PC-3 (cell line): ENCODE data around the gene AUP1.

Experiments
- EZH2 ChIP-seq: fragments of 300-600 bp; sonication (generic); IDR thresholded peaks from one replicate; pipeline ENCODE4 v1.6.1; 2017; ENCODE audit warnings: antibody characterized with exemption, mild to moderate bottlenecking, low read length; ENCODE audit not compliant: unreplicated experiment
- TF ChIP-seq, protein P1 (sequence below): fragments of 300-600 bp; sonication (generic); conservative IDR thresholded peaks from 2 replicates; pipeline ENCODE4 v1.5.1; 2017; ENCODE audit warnings: antibody characterized with exemption, low read depth, mild to moderate bottlenecking, low read length

DNA sequence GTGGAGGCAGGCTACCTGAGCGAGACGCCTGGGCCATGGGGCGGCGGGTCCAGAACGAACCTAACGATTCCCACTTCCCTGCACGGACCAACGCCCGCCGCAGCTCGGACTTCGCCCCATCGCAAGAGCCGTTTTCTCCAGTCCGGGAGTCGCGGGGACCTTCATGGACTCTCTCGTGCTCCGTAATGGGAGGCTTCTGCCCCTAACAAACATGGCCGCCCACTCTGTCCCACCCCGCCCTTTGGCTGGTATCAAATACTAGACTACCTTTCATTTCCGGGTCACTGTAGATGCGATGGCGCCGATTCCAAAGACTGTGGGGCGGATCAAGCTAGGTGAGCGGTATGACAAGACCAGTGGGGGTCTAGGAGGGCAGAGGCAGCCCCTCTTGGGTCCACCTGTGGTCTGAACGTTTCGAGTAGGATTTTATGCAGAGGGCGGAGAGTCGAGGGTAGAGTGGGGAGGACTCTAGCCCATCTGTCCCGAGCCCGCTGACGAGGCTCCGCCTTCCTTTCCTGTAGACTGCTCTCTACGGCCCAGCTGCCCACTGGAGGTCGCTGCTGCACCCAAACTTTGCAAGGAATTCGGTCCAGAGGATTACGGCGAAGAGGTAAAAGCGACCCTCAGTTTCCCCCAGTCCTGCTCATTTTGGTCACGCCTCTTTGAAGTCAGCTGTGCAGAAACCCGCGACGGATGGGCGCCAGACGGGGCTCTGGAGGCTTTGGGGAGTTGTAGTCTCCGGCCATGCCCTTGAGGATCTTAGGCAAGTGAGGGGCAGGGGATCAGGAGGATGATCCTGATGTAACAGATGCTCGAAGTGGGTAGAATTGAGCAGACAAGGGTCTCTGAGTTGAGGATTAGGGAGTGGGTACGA is 46.5 kb downstream of the AUP1 start, which contains the start of the genes CCDC142 and TTC31:
- TF ChIP-seq, protein P1, sequence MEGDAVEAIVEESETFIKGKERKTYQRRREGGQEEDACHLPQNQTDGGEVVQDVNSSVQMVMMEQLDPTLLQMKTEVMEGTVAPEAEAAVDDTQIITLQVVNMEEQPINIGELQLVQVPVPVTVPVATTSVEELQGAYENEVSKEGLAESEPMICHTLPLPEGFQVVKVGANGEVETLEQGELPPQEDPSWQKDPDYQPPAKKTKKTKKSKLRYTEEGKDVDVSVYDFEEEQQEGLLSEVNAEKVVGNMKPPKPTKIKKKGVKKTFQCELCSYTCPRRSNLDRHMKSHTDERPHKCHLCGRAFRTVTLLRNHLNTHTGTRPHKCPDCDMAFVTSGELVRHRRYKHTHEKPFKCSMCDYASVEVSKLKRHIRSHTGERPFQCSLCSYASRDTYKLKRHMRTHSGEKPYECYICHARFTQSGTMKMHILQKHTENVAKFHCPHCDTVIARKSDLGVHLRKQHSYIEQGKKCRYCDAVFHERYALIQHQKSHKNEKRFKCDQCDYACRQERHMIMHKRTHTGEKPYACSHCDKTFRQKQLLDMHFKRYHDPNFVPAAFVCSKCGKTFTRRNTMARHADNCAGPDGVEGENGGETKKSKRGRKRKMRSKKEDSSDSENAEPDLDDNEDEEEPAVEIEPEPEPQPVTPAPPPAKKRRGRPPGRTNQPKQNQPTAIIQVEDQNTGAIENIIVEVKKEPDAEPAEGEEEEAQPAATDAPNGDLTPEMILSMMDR: peak; percentile 95
- TF ChIP-seq EZH2: no peak
